ENCODE results near the gene EPGN. TPM values are rescaled to one million over a fixed set of nuclear protein-coding genes. Genes with fewer than 3 reads are reported as not detected.

The EPGN gene
- total RNA-seq, 3 donors from 2014 or later (not counting 1 experiment from before 2014, with no cell fraction given), result not detected

DNA sequence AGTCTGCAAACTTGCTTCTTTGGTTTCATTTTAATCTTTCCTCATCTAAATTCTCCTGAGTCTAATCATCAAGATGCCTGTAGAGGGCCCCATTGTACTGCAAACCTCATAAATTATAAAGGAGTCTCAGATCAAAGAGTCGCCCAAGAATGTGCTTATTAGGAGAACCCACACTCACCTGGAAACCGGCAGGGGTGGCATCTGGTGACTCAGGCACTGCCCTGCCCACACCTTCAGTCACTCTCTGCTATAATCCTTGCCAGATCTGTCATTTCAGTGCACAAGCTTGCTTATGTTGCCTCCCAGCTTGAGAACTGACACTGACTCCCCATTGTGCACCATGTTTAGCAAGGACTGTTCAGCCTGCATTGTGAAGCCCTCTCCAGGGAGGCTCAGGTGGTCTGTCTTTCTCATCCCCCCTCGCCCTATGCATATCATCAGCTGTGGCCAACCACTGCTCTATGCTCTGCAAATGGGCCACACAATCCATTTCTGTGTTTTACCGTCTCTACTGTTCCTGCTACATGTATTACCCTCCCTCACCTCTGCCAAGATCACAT is 12.4 kb downstream of the EPGN start:
- ATAC-seq (peak in 2 of 3 donors; percentile 30 to 33), DNase-seq (peak in 1 of 2 donors; percentile 49)
- no peaks in the 10 kb centered on the region for H3K9me3 Mint-ChIP-seq
- Histone ChIP-seq H3K9me3 (ENCODE audit: control insufficient read depth, insufficient read depth, low read length) (no peaks in the 10 kb centered on the region), H3K4me1 (ENCODE audit: control insufficient read depth, insufficient read depth, low read length) (no peaks in the 10 kb centered on the region), H3K27ac (ENCODE audit: low read length) (no peak overlapping the region), H3K36me3 (ENCODE audit: control insufficient read depth, insufficient read depth, low read length) (no peaks in the 10 kb centered on the region), H3K27me3 (ENCODE audit: control insufficient read depth, insufficient read depth, low read length) (no peaks in the 10 kb centered on the region), H3K4me3 (ENCODE audit: low read length) (no peak overlapping the region)
- H3K27me3 Mint-ChIP-seq (ENCODE audit: low read depth in 2 of 2), result peaks cover 3 to 10% of the 10 kb centered on the region in 2 donors
- H3K4me3 Mint-ChIP-seq, result no peak overlapping the region
- peaks cover 0 to 4% of the 10 kb centered on the region in 2 donors for H3K4me1 Mint-ChIP-seq
- intact Hi-C loops (cut with micrococcal nuclease), result no loop called here
- TF ChIP-seq CTCF (IDR thresholded peaks at IDR 0.05), result no peak
- H3K27ac Mint-ChIP-seq, result no peak overlapping the region
- WGBS (ENCODE audit: insufficient coverage), result 32% methylated on average over 4 of the region's 4 CpGs
- H3K36me3 Mint-ChIP-seq, result no peaks in the 10 kb centered on the region

GRCh38 chr4:74322301-74322700 is 14.0 kb downstream of the EPGN start:
- Histone ChIP-seq H3K27ac (ENCODE audit: low read length) (no peak overlapping the region), H3K9me3 (ENCODE audit: control insufficient read depth, insufficient read depth, low read length) (no peaks in the 10 kb centered on the region), H3K36me3 (ENCODE audit: control insufficient read depth, insufficient read depth, low read length) (no peaks in the 10 kb centered on the region), H3K4me1 (ENCODE audit: control insufficient read depth, insufficient read depth, low read length) (no peaks in the 10 kb centered on the region), H3K27me3 (ENCODE audit: control insufficient read depth, insufficient read depth, low read length) (no peaks in the 10 kb centered on the region), H3K4me3 (ENCODE audit: low read length) (no peak overlapping the region)
- no peak for DNase-seq
- no peaks in the 10 kb centered on the region for H3K9me3 Mint-ChIP-seq
- peaks cover 0 to 4% of the 10 kb centered on the region in 2 donors for H3K4me1 Mint-ChIP-seq
- no peak for TF ChIP-seq CTCF (IDR thresholded peaks at IDR 0.05)
- intact Hi-C loops (cut with micrococcal nuclease), result no loop called here
- H3K27me3 Mint-ChIP-seq (ENCODE audit: low read depth in 2 of 2), result peaks cover 3 to 10% of the 10 kb centered on the region in 2 donors
- H3K36me3 Mint-ChIP-seq, result no peaks in the 10 kb centered on the region
- no peak overlapping the region for H3K4me3 Mint-ChIP-seq
- H3K27ac Mint-ChIP-seq, result no peak overlapping the region
- ATAC-seq, result no peak
- WGBS (ENCODE audit: insufficient coverage), result no CpG with 5 or more reads among the region's 3 CpGs

DNA sequence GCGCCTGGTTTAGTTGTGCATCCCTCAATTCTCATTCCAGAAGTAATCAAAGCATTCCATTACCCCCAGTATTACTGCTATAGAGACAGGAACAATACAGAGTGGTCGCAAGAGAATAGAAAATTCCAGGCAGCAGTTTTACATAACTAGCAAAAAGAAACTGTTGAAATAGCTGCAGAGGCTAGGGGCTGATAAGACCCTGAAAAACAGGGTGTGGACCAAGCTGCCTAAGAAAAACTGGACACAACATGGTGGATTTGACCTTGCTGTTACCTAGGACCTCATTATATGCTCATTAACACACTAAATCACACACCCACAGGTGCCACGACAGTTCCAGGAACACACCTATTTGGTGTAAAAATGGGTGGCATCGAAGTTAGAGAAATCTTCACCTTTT is 15.4 kb downstream of the EPGN start:
- Histone ChIP-seq H3K4me3 (ENCODE audit: low read length) (no peak overlapping the region), H3K9me3 (ENCODE audit: control insufficient read depth, insufficient read depth, low read length) (no peaks in the 10 kb centered on the region), H3K27ac (ENCODE audit: low read length) (no peak overlapping the region), H3K4me1 (ENCODE audit: control insufficient read depth, insufficient read depth, low read length) (no peaks in the 10 kb centered on the region), H3K36me3 (ENCODE audit: control insufficient read depth, insufficient read depth, low read length) (no peaks in the 10 kb centered on the region), H3K27me3 (ENCODE audit: control insufficient read depth, insufficient read depth, low read length) (no peaks in the 10 kb centered on the region)
- 91% methylated on average over 2 of the region's 4 CpGs for WGBS (ENCODE audit: insufficient coverage)
- ATAC-seq (no peak), DNase-seq (no peak)
- intact Hi-C loops (cut with micrococcal nuclease), result no loop called here
- H3K9me3 Mint-ChIP-seq, result no peaks in the 10 kb centered on the region
- H3K4me3 Mint-ChIP-seq, result no peak overlapping the region
- no peaks in the 10 kb centered on the region for H3K36me3 Mint-ChIP-seq
- peaks cover 5 to 21% of the 10 kb centered on the region in 2 donors for H3K27me3 Mint-ChIP-seq (ENCODE audit: low read depth in 2 of 2)
- peaks cover 0 to 4% of the 10 kb centered on the region in 2 donors for H3K4me1 Mint-ChIP-seq
- H3K27ac Mint-ChIP-seq, result no peak overlapping the region
- no peak for TF ChIP-seq CTCF (IDR thresholded peaks at IDR 0.05)

- no peak for TF ChIP-seq CTCF (IDR thresholded peaks at IDR 0.05)
- no peaks in the 10 kb centered on the region for H3K4me1 ChIP-seq (ENCODE audit: control insufficient read depth, insufficient read depth, low read length)
- peaks cover 8 to 27% of the 10 kb centered on the region in 2 donors for H3K27me3 Mint-ChIP-seq (ENCODE audit: low read depth in 2 of 2)
- peaks cover 0 to 4% of the 10 kb centered on the region in 2 donors for H3K4me1 Mint-ChIP-seq
- 54% methylated on average over 3 of the region's 3 CpGs for WGBS (ENCODE audit: insufficient coverage)
- no peaks in the 10 kb centered on the region for H3K9me3 Mint-ChIP-seq
- no peaks in the 10 kb centered on the region for H3K9me3 ChIP-seq (ENCODE audit: control insufficient read depth, insufficient read depth, low read length)
- no peaks in the 10 kb centered on the region for H3K27me3 ChIP-seq (ENCODE audit: control insufficient read depth, insufficient read depth, low read length)
- no peak overlapping the region for H3K27ac ChIP-seq (ENCODE audit: low read length)
- intact Hi-C loops (cut with micrococcal nuclease), result no loop called here
- no peak for ATAC-seq
- H3K36me3 ChIP-seq (ENCODE audit: control insufficient read depth, insufficient read depth, low read length), result no peaks in the 10 kb centered on the region
- no peak for DNase-seq
- H3K4me3 ChIP-seq (ENCODE audit: low read length), result no peak overlapping the region
- H3K4me3 Mint-ChIP-seq, result no peak overlapping the region
- H3K27ac Mint-ChIP-seq, result no peak overlapping the region
- no peaks in the 10 kb centered on the region for H3K36me3 Mint-ChIP-seq
Observed at GRCh38 chr4:74324262-74324661, 16.0 kb downstream of the EPGN start.

All from natural killer cell (primary cell).